NCI-H1694 (cell line): ENCODE data around the gene BMPR1A.
"Not testable (repeated sequence)": the region's sequence is repeated elsewhere in the genome, so short reads cannot be mapped to it uniquely, and the experiment has no call there.

Experiments used
- DNase-seq: peaks from one replicate; lab custom pipeline; 2025; lab: John Stamatoyannopoulos, UW

The BMPR1A gene

DNA sequence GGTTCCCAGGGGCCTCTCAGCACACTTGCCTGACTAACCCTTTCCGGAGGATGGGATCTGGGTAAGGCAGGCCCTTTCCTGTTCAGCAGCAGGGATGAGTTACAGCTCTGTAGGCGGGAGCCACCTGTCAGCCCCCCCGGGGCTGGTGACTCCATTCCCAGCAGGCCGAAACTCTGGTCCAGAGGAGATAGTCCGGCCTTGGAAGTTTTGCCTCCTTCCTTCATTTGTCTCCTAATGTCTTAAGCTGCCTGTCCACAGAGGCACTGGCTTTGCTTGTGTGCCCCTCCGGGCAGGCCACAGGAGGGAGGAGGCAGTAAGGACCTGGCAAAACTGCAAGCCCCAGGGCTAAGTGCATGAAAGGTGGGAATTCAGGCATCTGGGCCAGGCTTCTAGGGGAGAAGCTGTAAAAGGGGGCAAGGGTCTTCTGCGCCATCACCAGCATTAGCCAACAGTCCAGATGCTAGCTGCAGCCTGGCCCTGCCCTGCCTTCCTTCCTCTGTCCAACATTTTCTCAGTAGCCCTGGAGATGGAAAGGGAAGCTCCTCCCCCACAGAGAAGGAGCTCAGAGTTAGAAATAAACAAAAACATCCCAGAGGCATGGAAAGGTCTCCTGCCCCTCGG, 213.1 kb downstream of the BMPR1A start:
- no peak for DNase-seq

DNA sequence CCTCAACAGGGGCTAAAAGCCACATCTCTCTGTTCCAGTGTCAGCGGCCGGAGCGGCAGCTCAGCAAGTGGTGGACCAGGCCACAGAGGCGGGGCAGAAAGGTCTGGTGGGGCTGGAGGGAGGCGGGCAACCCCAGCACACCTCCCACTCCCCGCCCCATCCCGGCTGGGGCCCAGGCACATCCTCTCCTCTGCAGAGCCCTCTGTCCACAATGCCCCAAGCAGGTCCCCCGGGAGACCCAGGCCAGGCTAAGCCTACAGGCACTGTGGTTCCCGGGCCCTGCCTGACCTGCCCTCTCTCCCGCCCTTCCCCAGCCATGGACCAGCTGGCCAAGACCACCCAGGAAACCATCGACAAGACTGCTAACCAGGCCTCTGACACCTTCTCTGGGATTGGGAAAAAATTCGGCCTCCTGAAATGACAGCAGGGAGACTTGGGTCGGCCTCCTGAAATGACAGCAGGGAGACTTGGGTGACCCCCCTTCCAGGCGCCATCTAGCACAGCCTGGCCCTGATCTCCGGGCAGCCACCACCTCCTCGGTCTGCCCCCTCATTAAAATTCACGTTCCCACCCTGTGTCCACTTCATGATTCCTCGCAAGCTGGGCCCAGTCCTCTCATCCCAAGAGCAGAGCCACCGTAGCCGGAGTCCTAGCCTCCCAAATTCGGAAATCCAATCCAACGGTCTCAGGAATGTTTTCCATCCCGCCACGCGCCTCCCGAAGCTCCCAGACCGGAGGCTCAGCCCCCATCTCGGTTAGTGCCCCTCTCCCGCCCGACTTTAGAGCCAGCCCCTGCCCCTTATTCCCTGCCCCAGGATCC, 214.0 kb downstream of the BMPR1A start:
- DNase-seq: no peak

DNA sequence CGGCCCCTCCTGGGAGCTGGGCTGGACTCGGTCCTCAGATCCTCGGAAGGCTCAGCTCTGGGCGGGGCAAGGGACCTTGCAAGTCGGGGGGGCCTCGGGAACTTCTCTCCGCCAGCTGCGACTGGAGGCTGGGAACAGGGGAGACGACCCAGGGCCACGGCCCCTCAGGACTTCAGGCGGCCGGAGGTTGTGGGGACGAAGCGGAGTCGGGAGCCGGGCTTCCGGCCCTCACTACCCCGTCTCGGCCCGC, 214.5 kb downstream of the BMPR1A start:
- DNase-seq: no peak

DNA sequence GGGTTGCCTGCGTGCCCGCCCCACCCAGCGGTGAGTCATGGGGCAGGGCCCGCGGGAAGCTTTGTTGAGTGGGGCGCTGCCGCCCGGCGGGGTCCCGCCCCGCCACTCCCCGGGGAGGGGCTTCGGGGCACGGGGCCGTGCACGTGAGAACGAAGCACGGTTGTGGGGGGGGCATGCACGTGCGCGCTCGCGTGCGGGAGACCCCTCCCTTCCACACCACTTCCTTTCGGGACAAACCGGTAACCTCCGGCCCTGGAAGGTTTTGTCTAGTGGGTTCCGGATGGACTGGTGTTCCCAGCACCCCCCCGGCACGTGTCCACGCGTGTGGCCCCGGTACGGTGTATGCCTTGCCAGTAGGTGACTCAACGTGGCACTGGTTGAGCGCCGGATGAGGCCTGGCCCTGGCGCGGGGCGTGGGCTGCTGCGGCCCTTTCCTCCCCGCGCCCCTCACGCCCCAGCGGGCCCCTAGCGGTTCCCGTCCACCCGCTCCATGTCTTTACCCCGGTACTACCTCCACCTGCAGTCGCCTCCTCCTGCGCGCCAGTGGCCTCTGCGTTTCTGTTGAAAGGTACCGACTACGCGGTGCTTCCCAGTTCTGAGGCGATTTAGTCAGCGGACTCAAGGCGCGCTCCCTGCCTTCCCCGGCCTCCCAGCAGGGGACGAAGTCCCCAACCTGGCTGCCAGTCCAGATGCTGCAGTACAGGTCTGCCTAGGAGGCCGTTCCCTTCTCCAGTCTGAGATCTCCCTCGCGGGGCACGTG, 215.0 kb downstream of the BMPR1A start:
- no peak for DNase-seq

DNA sequence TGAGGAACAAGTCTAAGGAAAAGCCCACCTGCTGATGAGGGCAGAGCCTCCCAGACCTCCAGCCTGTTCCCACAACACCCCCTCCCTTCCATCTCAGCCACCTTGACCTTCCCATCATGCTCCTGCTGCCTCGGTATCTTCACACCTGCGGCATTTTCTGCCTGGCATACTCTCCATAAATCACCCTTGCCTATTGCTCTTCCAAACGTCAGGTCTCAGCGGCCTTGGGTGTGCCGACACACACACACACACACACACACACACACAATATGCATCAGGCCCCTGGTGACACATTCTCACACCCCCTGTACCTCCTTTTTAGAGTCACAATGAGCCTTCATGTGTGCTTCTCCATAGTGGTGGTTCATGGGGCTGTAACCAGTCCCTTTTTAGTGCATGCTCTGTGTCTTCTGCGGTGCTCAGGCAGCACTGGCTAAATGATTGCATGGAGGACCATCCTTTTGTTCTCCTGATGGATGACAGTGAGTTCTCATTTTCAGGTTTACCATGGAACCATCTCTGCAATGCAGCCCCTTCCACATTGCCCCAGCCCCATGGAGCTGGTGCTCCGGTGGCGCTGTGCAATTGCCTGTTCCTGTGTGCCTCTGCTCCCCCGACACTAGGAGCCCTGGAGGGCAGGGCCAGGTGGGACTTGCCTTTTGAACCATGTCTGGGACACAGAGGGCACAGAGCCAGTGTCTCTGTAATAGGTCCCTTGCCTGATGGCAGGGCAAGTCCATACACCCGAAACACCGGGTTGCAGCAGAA, 216.4 kb downstream of the BMPR1A start:
- DNase-seq: no peak

DNA sequence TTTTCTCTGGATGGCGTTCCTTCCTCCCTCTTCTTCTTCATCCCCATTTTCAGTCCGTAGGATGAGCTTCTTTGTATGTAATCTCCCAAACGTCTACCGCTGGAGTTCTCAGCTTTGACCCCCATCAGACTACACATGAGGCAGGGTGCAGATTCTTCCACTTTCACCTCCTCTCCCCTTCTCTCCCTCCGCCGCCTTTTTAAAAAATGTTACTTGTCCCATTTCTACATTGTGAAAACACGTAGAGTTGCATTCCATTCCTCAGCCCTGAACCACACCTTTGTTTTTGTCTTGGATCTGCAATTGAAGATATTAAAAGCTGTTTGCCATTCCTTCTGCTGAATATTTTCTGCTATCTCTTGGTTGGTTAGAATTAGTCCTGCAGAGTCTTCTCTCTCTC, 218.1 kb downstream of the BMPR1A start:
- DNase-seq: no peak

DNA sequence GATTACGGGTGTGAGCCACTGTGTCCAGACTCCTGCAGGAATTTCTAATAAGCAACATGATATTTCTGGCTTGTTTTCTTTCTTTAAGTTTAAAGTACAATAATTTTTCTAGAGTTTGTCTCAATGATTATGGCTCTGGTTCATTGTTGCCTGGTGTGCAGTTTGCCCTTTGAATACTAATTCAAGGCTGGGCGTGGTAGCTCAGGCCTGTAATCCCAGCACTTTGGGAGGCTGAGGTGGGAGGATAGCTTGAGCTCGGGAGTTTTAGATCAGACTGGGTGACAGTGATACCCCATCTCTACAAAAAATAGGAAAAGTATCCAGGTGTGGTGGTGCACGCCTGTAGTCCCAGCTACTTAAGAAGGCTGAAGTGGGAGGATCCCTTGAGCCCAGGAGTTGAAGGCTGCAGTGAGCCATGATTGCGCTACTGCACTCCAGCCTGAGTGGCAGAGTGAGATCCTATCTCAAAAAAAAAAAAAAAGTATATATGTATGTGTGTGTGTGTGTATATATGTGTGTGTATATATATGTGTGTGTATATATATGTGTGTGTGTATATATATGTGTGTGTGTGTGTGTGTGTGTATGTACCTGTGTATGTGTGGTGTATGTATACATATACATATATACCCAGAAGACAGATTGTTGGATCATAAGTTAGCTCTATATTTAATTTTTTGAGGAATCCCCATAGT, 220.1 kb downstream of the BMPR1A start:
- DNase-seq: no peak

DNA sequence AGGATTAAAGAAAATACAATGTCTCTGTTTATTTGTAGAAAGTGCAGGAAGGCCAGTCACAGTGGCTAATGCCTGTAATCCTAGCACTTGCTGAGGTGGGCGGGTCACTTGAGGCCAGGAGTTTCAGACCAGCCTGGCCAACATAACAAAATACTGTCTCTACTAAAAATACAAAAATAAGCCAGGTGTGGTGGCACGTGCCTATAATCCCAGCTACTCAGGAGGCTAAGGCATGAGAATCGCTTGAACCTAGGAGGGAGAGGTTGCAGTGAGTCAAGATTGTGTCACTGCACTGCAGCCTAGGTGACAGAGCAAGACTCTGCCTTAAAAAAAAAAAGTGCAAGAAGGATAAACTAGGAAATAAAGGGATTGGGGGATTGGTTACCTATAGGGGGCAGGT, 222.0 kb downstream of the BMPR1A start:
- DNase-seq: not testable (repeated sequence)

DNA sequence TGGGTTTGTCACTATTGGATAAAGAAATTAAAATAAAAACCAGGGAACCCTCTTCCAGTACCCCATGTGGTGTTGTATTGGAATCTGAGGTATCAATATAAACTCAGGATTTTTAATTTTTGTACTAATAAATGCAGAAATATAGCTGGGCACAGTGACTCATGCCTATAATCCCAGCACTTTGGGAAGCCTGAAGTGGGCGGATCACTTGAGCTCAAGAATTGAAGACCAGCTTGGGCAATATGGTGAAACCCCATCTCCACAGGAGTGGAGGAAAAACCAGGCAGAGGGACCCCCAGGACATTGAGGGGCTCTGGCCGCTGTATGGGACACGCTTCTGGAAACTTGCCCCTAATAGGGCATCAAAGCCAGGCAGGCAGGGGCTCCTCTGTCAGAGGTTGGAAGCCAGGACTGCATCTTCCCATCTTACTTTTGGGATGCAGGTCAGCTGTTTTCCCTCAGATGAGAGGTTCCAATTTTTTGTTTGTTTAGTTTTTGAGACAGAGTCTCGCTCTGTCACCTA, 222.9 kb downstream of the BMPR1A start:
- DNase-seq: no peak

DNA sequence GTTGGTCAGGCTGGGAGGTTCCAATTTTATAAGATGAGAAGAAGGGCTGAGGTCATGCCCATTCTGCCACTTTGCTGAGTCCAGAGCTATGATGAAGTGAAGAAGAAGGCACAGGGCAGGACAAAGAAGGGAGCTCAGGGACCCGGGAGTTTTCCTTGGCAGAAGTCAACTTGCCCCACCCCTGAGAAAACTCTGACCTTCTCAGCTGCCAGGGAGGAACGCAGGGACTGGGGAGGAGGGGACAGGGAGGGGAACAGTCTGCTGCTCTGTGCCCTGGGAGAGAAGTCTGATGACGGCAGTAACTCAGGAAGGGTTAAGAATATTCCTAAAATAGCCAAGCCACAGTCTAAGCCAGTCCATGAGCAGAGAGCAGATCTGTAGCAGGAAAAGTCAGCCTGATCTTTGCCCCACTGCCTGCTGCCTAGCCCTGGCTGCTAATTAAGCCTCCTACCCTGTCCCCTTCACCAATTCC, 223.6 kb downstream of the BMPR1A start:
- no peak for DNase-seq

DNA sequence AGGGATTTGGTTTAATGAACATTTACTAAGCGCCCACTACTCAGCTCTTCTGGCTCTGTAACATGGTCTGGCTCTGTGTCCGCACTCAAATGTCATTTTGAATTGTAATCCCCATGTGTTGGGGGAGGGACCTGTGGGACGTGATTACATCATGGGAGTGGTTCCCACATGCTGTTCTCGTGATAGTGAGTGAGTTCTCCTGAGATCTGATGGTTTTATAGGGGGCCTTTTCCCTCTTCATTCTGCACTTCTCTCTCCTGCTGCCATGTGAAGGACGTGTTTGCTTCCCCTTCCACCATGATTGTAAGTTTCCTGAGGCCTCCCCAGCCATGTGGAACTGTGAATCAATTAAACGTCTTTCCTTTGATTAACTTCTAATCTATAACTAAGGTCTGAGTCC, 224.6 kb downstream of the BMPR1A start:
- not testable (repeated sequence) for DNase-seq

DNA sequence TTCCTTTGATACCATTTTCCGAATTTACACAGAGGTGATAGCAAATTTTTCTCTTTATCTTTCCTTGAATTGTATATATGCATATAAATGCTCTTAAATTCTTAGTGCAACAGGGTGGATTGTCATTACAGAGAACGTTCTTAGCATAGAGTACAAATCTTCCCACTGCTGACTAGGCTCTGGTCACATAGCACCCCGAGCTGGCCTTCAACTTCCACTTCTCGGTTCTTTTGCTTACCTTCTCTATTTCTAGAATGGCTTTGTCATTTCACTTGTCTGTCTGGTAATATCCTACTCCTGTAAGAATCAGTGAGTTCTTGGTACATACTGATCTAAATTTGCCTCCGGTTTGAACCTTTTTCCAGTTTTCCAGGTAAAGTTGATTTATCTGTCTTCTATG, 225.3 kb downstream of the BMPR1A start:
- DNase-seq: no peak
